ENCODE results near the gene TENM4. TPM values are rescaled to one million over a fixed set of nuclear protein-coding genes. Genes with fewer than 3 reads are reported as not detected.

TENM4 gene
- total RNA-seq, 1 donor from 2014 or later, result 0.63 TPM

GRCh38 chr11:78840623-78841022, 600.2 kb downstream of the TENM4 start:
- intact Hi-C loops (cut with micrococcal nuclease), result no loop called here
- DNase-seq, result no peak
- H3K27ac ChIP-seq (replicated peaks), result peak overlapping the region; percentile 57

GRCh38 chr11:78840200-78840599, 600.6 kb downstream of the TENM4 start:
- TF ChIP-seq CTCF (IDR thresholded peaks at IDR 0.05; ENCODE audit: borderline replicate concordance), result no peak
- intact Hi-C loops (cut with micrococcal nuclease), result no loop called here

More at GRCh38 chr11:78840623-78841022, 600.2 kb downstream of the TENM4 start:
- H3K36me3 ChIP-seq, result no peaks in the 10 kb centered on the region
- no peaks in the 10 kb centered on the region for H3K4me1 ChIP-seq
- H3K9me3 ChIP-seq (replicated peaks), result no peaks in the 10 kb centered on the region
- no peak for TF ChIP-seq CTCF (IDR thresholded peaks at IDR 0.05; ENCODE audit: borderline replicate concordance)
- H3K4me3 ChIP-seq, result no peak overlapping the region
- H3K27me3 ChIP-seq (ENCODE audit: low read depth), result peaks cover 10% of the 10 kb centered on the region

GRCh38 chr11:78838417-78838816, 602.4 kb downstream of the TENM4 start:
- intact Hi-C loops (cut with micrococcal nuclease), result no loop called here
- H3K4me1 ChIP-seq, result no peaks in the 10 kb centered on the region
- no peaks in the 10 kb centered on the region for H3K9me3 ChIP-seq (replicated peaks)
- H3K4me3 ChIP-seq, result no peak overlapping the region
- no peak for TF ChIP-seq CTCF (IDR thresholded peaks at IDR 0.05; ENCODE audit: borderline replicate concordance)
- no peak overlapping the region for H3K27ac ChIP-seq (replicated peaks)
- DNase-seq, result no peak
- H3K27me3 ChIP-seq (ENCODE audit: low read depth), result peaks cover 10% of the 10 kb centered on the region
- no peaks in the 10 kb centered on the region for H3K36me3 ChIP-seq

More at GRCh38 chr11:78840200-78840599, 600.6 kb downstream of the TENM4 start:
- H3K9me3 ChIP-seq (replicated peaks), result no peaks in the 10 kb centered on the region
- no peaks in the 10 kb centered on the region for H3K4me1 ChIP-seq
- peak overlapping the region; percentile 57 for H3K27ac ChIP-seq (replicated peaks)
- no peak overlapping the region for H3K4me3 ChIP-seq
- no peak for DNase-seq
- H3K27me3 ChIP-seq (ENCODE audit: low read depth), result peaks cover 10% of the 10 kb centered on the region
- H3K36me3 ChIP-seq, result no peaks in the 10 kb centered on the region

GRCh38 chr11:78835646-78836045, 605.2 kb downstream of the TENM4 start:
- intact Hi-C loops (cut with micrococcal nuclease), result no loop called here
- no peaks in the 10 kb centered on the region for H3K9me3 ChIP-seq (replicated peaks)
- no peak for DNase-seq
- H3K27me3 ChIP-seq (ENCODE audit: low read depth), result no peaks in the 10 kb centered on the region
- no peak overlapping the region for H3K27ac ChIP-seq (replicated peaks)
- H3K4me3 ChIP-seq, result no peak overlapping the region
- TF ChIP-seq CTCF (IDR thresholded peaks at IDR 0.05; ENCODE audit: borderline replicate concordance), result no peak
- no peaks in the 10 kb centered on the region for H3K36me3 ChIP-seq
- H3K4me1 ChIP-seq, result no peaks in the 10 kb centered on the region

- no peaks in the 10 kb centered on the region for H3K9me3 ChIP-seq (replicated peaks)
- DNase-seq, result no peak
- no peaks in the 10 kb centered on the region for H3K36me3 ChIP-seq
- no peak for TF ChIP-seq CTCF (IDR thresholded peaks at IDR 0.05; ENCODE audit: borderline replicate concordance)
- intact Hi-C loops (cut with micrococcal nuclease), result no loop called here
- no peaks in the 10 kb centered on the region for H3K27me3 ChIP-seq (ENCODE audit: low read depth)
- H3K4me3 ChIP-seq, result no peak overlapping the region
- no peaks in the 10 kb centered on the region for H3K4me1 ChIP-seq
- no peak overlapping the region for H3K27ac ChIP-seq (replicated peaks)
Measured at GRCh38 chr11:78834886-78835285, 605.9 kb downstream of the TENM4 start.

- TF ChIP-seq CTCF (IDR thresholded peaks at IDR 0.05; ENCODE audit: borderline replicate concordance), result no peak
- H3K9me3 ChIP-seq (replicated peaks), result no peaks in the 10 kb centered on the region
- intact Hi-C loops (cut with micrococcal nuclease), result no loop called here
Measured at GRCh38 chr11:78833237-78833636, 607.6 kb downstream of the TENM4 start.

More at GRCh38 chr11:78833237-78833636, 607.6 kb downstream of the TENM4 start:
- Histone ChIP-seq H3K36me3 (no peaks in the 10 kb centered on the region), H3K4me1 (no peaks in the 10 kb centered on the region), H3K27me3 (ENCODE audit: low read depth) (no peaks in the 10 kb centered on the region), H3K4me3 (no peak overlapping the region), H3K27ac (replicated peaks) (no peak overlapping the region)
- no peak for DNase-seq
